ENCODE results near the gene CDIPT. TPM values are rescaled to one million over a fixed set of nuclear protein-coding genes. Genes with fewer than 3 reads are reported as not detected.

Gene CDIPT
- total RNA-seq, 1 donor from 2014 or later = 68.6 TPM

GRCh38 chr16:29813644-29814562 is 49.1 kb downstream of the CDIPT start:
- Histone ChIP-seq H3K4me1 (peaks cover 87% of the 10 kb centered on the region), H3K27me3 (ENCODE audit: low read depth) (no peaks in the 10 kb centered on the region), H3K4me3 (no peak overlapping the region), H3K9me3 (replicated peaks) (no peaks in the 10 kb centered on the region), H3K36me3 (peaks cover 30% of the 10 kb centered on the region), H3K27ac (replicated peaks) (peak overlapping the region; percentile 97)
- intact Hi-C loops (cut with micrococcal nuclease) = no loop called here
- DNase-seq = no peak
- no peak for TF ChIP-seq CTCF (IDR thresholded peaks at IDR 0.05; ENCODE audit: borderline replicate concordance)

GRCh38 chr16:29812754-29813643 is 50.0 kb downstream of the CDIPT start:
- H3K27ac ChIP-seq (replicated peaks) = peak overlapping the region; percentile 97
- H3K9me3 ChIP-seq (replicated peaks) = no peaks in the 10 kb centered on the region
- H3K4me3 ChIP-seq = peak overlapping the region; percentile 75
- H3K27me3 ChIP-seq (ENCODE audit: low read depth) = no peaks in the 10 kb centered on the region
- intact Hi-C loops (cut with micrococcal nuclease) = no loop called here
- H3K4me1 ChIP-seq = peaks cover 93% of the 10 kb centered on the region
- no peak for DNase-seq
- TF ChIP-seq CTCF (IDR thresholded peaks at IDR 0.05; ENCODE audit: borderline replicate concordance) = no peak
- H3K36me3 ChIP-seq = peaks cover 28% of the 10 kb centered on the region

- no peak for TF ChIP-seq CTCF (IDR thresholded peaks at IDR 0.05; ENCODE audit: borderline replicate concordance)
- DNase-seq = peak; percentile 72
- H3K27ac ChIP-seq (replicated peaks) = peak within 1 kb of the TSS; percentile 97
- H3K4me3 ChIP-seq = peak within 1 kb of the TSS; percentile 75
- H3K36me3 ChIP-seq = peaks cover 24% of the 10 kb centered on the region
- no peaks in the 10 kb centered on the region for H3K9me3 ChIP-seq (replicated peaks)
- H3K27me3 ChIP-seq (ENCODE audit: low read depth) = no peaks in the 10 kb centered on the region
- intact Hi-C loops (cut with micrococcal nuclease) = no loop called here
- peaks cover 93% of the 10 kb centered on the region for H3K4me1 ChIP-seq
These were observed 50.9 kb downstream of the CDIPT start, which contains the start of gene PRRT2 for GRCh38 chr16:29811896-29812665. TSS of gene PRRT2 (plus strand) at chr16:29812193. CDS start at chr16:29813055, 862 bp downstream.

- intact Hi-C loops (cut with micrococcal nuclease) = no loop called here
- Histone ChIP-seq H3K9me3 (replicated peaks) (no peaks in the 10 kb centered on the region), H3K27ac (replicated peaks) (peak overlapping the region; percentile 97), H3K36me3 (peaks cover 24% of the 10 kb centered on the region), H3K4me3 (peak overlapping the region; percentile 75), H3K27me3 (ENCODE audit: low read depth) (no peaks in the 10 kb centered on the region), H3K4me1 (peaks cover 86% of the 10 kb centered on the region)
- peak; percentile 97 for DNase-seq
- TF ChIP-seq CTCF (IDR thresholded peaks at IDR 0.05; ENCODE audit: borderline replicate concordance) = no peak
These were observed 51.7 kb downstream of the CDIPT start for GRCh38 chr16:29811170-29811895.

Measured in left ventricle myocardium inferior (tissue), 1 donor.